ENCODE results near the gene PRRX2. TPM values are rescaled to one million over a fixed set of nuclear protein-coding genes. Genes with fewer than 3 reads are reported as not detected.
"Not testable (repeated sequence)": the region's sequence is repeated elsewhere in the genome, so short reads cannot be mapped to it uniquely, and the experiment has no call there.

Gene PRRX2
- total RNA-seq, 1 donor from 2014 or later, result not detected

- intact Hi-C loops (cut with micrococcal nuclease), result no loop called here
- CTCF ChIA-PET, result interaction anchor here (0.6 to 0.9 kb wide), 2 partner anchors 10 to 501 kb away, joined by 3 read pairs; no protein-coding TSS in a partner anchor
- Mint-ChIP-seq H3K4me1 (peaks cover 43% of the 10 kb centered on the region), H3K27ac (peak overlapping the region; percentile 6), H3K9me3 (no peaks in the 10 kb centered on the region), H3K36me3 (ENCODE audit: low read depth) (peaks cover 65% of the 10 kb centered on the region), H3K27me3 (no peaks in the 10 kb centered on the region), H3K4me3 (no peak overlapping the region)
- DNase-seq (no peak), ATAC-seq (ENCODE audit: low read depth) (no peak)
- TF ChIP-seq CTCF (IDR thresholded peaks at IDR 0.05), result no peak
- POLR2A ChIA-PET, result no interaction called here
Measured at GRCh38 chr9:129632460-129632859, 33.0 kb upstream of the PRRX2 start.

GRCh38 chr9:129633207-129633606, 32.2 kb upstream of the PRRX2 start:
- no peak overlapping the region for H3K4me3 Mint-ChIP-seq
- no peak for DNase-seq
- ATAC-seq (ENCODE audit: low read depth), result no peak
- H3K9me3 Mint-ChIP-seq, result no peaks in the 10 kb centered on the region
- H3K27me3 Mint-ChIP-seq, result no peaks in the 10 kb centered on the region
- peaks cover 37% of the 10 kb centered on the region for H3K4me1 Mint-ChIP-seq
- ChIA-PET CTCF (interaction anchor here (0.9 kb wide), 1 partner anchor 9 kb away, joined by 3 read pairs; no protein-coding TSS in a partner anchor), POLR2A (no interaction called here)
- no peak for TF ChIP-seq CTCF (IDR thresholded peaks at IDR 0.05)
- H3K27ac Mint-ChIP-seq, result no peak overlapping the region
- intact Hi-C loops (cut with micrococcal nuclease), result no loop called here
- peaks cover 68% of the 10 kb centered on the region for H3K36me3 Mint-ChIP-seq (ENCODE audit: low read depth)

DNA sequence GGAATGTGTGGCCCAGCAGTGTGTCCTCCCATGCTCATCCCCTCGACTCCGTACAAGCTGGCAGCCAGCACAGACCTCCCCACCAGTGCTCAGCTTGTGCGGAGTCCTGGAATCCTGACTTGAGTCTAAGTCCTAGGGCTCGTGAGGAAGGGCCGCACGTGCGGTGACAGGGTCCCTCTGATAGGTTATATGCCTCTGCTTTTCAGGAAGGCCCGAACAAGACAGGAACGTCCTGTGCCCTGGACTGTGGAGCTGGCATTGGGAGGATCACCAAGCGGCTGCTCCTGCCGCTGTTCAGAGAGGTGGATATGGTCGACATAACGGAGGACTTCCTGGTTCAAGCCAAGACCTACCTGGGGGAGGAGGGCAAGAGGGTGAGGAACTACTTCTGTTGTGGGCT, 31.6 kb upstream of the PRRX2 start:
- TF ChIP-seq CTCF (IDR thresholded peaks at IDR 0.05), result no peak
- Mint-ChIP-seq H3K36me3 (ENCODE audit: low read depth) (peaks cover 68% of the 10 kb centered on the region), H3K27ac (no peak overlapping the region), H3K9me3 (no peaks in the 10 kb centered on the region), H3K4me1 (peaks cover 32% of the 10 kb centered on the region), H3K4me3 (no peak overlapping the region), H3K27me3 (no peaks in the 10 kb centered on the region)
- intact Hi-C loops (cut with micrococcal nuclease), result no loop called here
- CTCF ChIA-PET, result no interaction called here
- ATAC-seq (ENCODE audit: low read depth), result no peak
- no peak for DNase-seq
- POLR2A ChIA-PET, result no interaction called here

GRCh38 chr9:129635099-129636065, 30.1 kb upstream of the PRRX2 start:
- POLR2A ChIA-PET, result no interaction called here
- no peak overlapping the region for H3K4me3 Mint-ChIP-seq
- H3K9me3 Mint-ChIP-seq, result no peaks in the 10 kb centered on the region
- H3K27me3 Mint-ChIP-seq, result no peaks in the 10 kb centered on the region
- peaks cover 30% of the 10 kb centered on the region for H3K4me1 Mint-ChIP-seq
- CTCF ChIA-PET, result no interaction called here
- no peak for DNase-seq
- ATAC-seq (ENCODE audit: low read depth), result no peak
- no peak for TF ChIP-seq CTCF (IDR thresholded peaks at IDR 0.05)
- intact Hi-C loops (cut with micrococcal nuclease), result no loop called here
- H3K27ac Mint-ChIP-seq, result no peak overlapping the region
- H3K36me3 Mint-ChIP-seq (ENCODE audit: low read depth), result peaks cover 63% of the 10 kb centered on the region

GRCh38 chr9:129636343-129636742, 29.1 kb upstream of the PRRX2 start:
- ATAC-seq (ENCODE audit: low read depth); DNase-seq; H3K4me3 Mint-ChIP-seq; CTCF ChIA-PET; H3K27me3 Mint-ChIP-seq; H3K9me3 Mint-ChIP-seq; intact Hi-C loops (cut with micrococcal nuclease); H3K27ac Mint-ChIP-seq: not testable (repeated sequence)
- POLR2A ChIA-PET, result interaction anchor here (2.0 kb wide), 1 partner anchor 11 kb away, joined by 6 read pairs; the partner anchor contains the start of gene NTMT1
- Mint-ChIP-seq H3K36me3 (ENCODE audit: low read depth) (peaks cover 59% of the 10 kb centered on the region), H3K4me1 (peaks cover 32% of the 10 kb centered on the region)
